ENCODE results near the gene TTC24. TPM values are rescaled to one million over a fixed set of nuclear protein-coding genes. Genes with fewer than 3 reads are reported as not detected.
"Not testable (repeated sequence)": the region's sequence is repeated elsewhere in the genome, so short reads cannot be mapped to it uniquely, and the experiment has no call there.

Gene TTC24
- total RNA-seq, 2 experiments from 2014 or later = 12.6 to 16.9 TPM

DNA sequence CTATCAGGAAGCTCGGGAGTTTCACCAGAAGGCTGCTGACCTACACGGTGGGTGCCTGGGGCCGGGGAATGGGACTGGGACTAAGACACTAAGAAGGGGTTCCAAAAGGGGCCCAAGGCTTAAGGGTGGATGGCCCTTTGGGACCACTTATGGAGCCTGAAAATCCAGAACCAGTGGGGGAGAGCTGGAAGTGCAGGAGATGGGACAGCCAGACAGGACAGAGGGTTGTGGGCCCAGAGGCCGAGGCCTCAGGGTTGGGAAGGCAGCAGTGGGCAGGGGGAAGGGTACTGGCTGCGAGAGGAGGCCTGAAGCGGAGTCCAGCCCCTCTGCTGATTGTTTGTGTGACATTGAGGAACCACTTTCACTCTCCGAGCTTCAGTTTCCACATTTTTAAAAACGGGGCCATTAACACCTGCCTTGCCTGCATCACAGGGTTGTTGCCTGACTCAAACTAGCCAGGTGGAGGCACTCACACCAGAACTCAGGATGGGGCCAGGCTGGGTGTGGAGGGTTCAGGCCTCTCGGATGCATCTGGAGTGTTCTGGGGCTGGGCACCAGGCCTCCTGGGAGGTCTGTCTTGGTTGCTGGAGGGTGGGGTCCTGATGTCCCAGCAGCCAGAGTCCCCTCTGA, 3.0 kb downstream of the TTC24 start:
- Mint-ChIP-seq H3K9me3 (ENCODE audit: low read depth) (no peaks in the 10 kb centered on the region), H3K4me1 (peaks cover 22% of the 10 kb centered on the region), H3K27me3 (no peaks in the 10 kb centered on the region), H3K36me3 (no peaks in the 10 kb centered on the region), H3K4me3 (peak overlapping the region; percentile 82), H3K27ac (peak overlapping the region; percentile 94)
- ATAC-seq (peak; percentile 66), DNase-seq (peak; percentile 66)
- CTCF ChIA-PET = interaction anchor here (1.0 to 3.5 kb wide), 23 partner anchors 9 to 197 kb away, joined by 3 to 38 read pairs (median 6); partner anchors contain the start of genes GPATCH4, IQGAP3, MEF2D and NAXE

DNA sequence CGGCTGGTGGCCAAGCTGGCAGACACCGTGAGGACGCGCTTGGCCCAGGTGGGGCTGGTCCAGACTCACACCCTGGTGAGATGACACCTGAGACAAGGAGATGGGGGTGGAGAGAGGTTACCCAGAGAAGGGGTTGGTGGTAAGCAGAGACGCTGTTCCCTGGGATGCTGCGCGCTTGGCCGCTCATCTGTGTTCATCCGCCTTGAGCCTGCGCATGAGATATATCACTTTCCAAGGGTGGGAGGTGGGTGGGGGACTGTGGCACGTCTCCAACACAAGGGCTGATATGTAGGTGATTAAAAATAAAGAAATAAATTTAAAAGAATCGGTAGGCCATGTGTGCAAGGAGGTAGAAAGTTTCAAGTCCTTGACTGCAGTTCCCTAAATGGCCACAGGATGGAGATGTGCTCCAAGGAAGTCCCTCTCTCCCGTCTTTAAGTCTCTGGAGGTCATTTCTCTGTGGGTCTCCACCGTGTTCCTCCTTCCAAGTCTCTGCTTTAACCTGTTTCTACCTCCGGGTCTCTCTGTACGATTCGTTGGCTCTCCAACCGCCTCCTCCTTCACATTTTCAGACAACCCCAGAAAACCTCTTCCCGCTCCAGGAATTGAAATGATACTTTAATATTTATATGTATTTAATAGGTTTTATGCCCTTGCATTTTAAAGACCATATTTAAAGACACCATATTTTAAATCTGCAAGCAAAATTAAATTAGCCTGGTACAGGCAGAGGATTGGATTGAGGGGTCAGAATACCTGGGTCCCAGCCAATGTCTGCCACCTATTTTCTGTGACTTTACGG, 4.5 kb downstream of the TTC24 start:
- H3K27ac Mint-ChIP-seq = no peak overlapping the region
- CTCF ChIA-PET = interaction anchor here (1.0 to 3.6 kb wide), 7 partner anchors 9 to 103 kb away, joined by 3 to 30 read pairs (median 9); partner anchors contain the start of gene GPATCH4
- peak; percentile 35 for ATAC-seq

DNA sequence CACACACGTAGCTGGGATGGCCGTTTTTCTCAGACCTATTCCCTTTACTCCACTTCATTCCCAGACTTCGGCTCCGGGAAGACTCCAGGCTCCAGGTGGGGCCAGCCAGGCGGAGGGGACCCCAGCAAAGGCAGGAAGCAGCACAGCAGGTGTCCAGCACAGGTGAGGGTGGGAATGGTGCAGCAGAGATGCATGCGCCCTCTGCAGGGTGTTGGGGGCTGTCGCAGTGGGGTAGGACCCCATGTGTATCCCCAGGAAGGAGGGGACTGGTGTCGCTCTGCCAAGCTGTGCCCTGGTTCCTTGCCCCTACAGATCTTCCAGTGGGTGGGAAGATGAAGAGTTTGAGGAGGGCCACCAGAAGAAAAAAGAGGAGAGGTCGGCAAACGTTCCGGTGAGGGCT, 5.3 kb downstream of the TTC24 start:
- ATAC-seq (no peak), DNase-seq (no peak)
- peaks cover 22% of the 10 kb centered on the region for H3K4me1 Mint-ChIP-seq
- no peaks in the 10 kb centered on the region for H3K36me3 Mint-ChIP-seq
- H3K27me3 Mint-ChIP-seq = no peaks in the 10 kb centered on the region
- CTCF ChIA-PET = interaction anchor here (0.9 to 3.6 kb wide), 7 partner anchors 9 to 104 kb away, joined by 3 to 23 read pairs (median 3); partner anchors contain the start of gene GPATCH4
- no peak overlapping the region for H3K27ac Mint-ChIP-seq
- no peaks in the 10 kb centered on the region for H3K9me3 Mint-ChIP-seq (ENCODE audit: low read depth)
- no peak overlapping the region for H3K4me3 Mint-ChIP-seq

More for the DNA sequence above, 4.5 kb downstream of the TTC24 start:
- Mint-ChIP-seq H3K36me3 (no peaks in the 10 kb centered on the region), H3K4me3 (peak overlapping the region; percentile 82), H3K9me3 (ENCODE audit: low read depth) (no peaks in the 10 kb centered on the region), H3K4me1 (peaks cover 22% of the 10 kb centered on the region), H3K27me3 (no peaks in the 10 kb centered on the region)
- DNase-seq = peak; percentile 86

DNA sequence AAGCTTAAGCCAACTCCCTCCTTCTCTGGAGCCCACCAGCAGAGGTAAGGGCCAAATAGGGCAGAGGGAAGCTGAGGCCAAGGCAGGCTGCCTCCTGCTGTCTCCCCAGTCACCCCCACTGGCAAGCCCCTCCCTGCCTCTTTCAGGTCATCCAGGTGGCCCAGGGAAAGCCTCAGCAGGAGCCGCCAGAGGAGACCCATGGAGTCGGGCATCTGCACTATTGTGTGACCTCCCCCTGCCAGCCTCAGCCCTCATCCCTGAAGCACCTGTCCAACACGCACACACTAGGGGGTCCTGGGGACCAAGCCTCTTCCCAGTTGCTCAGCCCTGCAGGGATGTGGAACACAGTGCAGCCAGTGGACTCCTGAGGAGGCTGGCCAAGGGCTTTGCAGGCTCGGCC, 6.8 kb downstream of the TTC24 start:
- no peaks in the 10 kb centered on the region for H3K27me3 Mint-ChIP-seq
- no peak for ATAC-seq
- H3K27ac Mint-ChIP-seq = no peak overlapping the region
- no peaks in the 10 kb centered on the region for H3K36me3 Mint-ChIP-seq
- no peaks in the 10 kb centered on the region for H3K9me3 Mint-ChIP-seq (ENCODE audit: low read depth)
- peaks cover 27% of the 10 kb centered on the region for H3K4me1 Mint-ChIP-seq
- no peak for DNase-seq
- H3K4me3 Mint-ChIP-seq = no peak overlapping the region
- CTCF ChIA-PET = interaction anchor here (0.9 to 3.6 kb wide), 8 partner anchors 15 to 132 kb away, joined by 3 to 23 read pairs (median 4); partner anchors contain the start of genes GPATCH4 and HAPLN2

DNA sequence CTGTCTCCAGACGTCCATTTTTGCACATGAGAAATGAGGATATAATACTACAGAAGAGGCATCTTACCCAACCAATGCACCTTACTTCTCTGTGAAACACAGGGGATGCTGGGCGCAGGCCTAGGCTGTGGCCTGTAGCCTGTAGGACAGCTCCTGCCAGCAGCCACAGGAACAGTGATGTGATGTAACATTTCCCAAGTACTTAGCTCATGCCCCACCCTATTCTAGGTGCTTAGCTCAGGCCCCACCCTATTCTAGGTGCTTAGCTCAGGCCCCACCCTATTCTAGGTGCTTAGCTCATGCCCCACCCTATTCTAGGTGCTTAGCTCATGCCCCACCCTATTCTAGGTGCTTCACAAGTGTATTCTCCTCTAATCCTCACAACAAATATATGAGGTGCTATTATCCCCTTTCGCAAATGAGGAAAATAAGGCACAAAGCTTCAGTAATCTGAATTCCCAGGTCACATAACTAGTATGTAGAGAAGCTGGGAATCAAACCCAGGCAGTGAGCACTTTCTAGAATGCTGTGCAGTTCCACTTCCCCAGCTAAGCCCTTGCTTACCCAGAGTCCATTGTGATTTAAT, 7.5 kb downstream of the TTC24 start:
- Mint-ChIP-seq H3K4me3 (no peak overlapping the region), H3K27ac (no peak overlapping the region), H3K36me3 (no peaks in the 10 kb centered on the region), H3K9me3 (ENCODE audit: low read depth) (no peaks in the 10 kb centered on the region), H3K4me1 (peaks cover 26% of the 10 kb centered on the region), H3K27me3 (no peaks in the 10 kb centered on the region)
- CTCF ChIA-PET = interaction anchor here (0.9 to 3.6 kb wide), 5 partner anchors 14 to 106 kb away, joined by 3 to 23 read pairs (median 13); partner anchors contain the start of gene GPATCH4
- no peak for DNase-seq
- ATAC-seq = no peak

DNA sequence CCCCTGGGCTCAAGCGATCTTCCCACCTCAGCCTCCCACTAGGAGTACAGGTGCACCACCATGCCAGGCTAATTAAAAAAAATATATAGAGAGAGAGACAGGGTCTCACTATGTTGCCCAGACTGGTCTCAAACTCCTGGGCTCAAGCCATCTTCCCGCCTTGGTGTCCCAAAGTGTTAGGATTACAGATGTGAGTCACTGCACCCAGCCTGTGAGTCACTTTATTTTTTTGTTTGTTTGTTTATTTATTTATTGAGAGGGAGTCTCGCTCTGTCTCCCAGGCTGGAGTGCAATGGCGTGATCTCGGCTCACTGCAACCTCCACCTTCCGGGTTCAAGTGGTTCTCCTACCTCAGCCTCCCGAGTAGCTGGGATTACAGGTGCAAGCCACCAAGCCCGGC, 8.4 kb downstream of the TTC24 start:
- not testable (repeated sequence) for H3K9me3 Mint-ChIP-seq (ENCODE audit: low read depth); H3K36me3 Mint-ChIP-seq; H3K27me3 Mint-ChIP-seq; DNase-seq; H3K4me3 Mint-ChIP-seq; ATAC-seq; H3K27ac Mint-ChIP-seq
- peaks cover 26% of the 10 kb centered on the region for H3K4me1 Mint-ChIP-seq
- CTCF ChIA-PET = interaction anchor here (0.7 to 3.1 kb wide), 3 partner anchors 12 to 202 kb away, joined by 3 to 15 read pairs (median 5); no protein-coding TSS in a partner anchor

DNA sequence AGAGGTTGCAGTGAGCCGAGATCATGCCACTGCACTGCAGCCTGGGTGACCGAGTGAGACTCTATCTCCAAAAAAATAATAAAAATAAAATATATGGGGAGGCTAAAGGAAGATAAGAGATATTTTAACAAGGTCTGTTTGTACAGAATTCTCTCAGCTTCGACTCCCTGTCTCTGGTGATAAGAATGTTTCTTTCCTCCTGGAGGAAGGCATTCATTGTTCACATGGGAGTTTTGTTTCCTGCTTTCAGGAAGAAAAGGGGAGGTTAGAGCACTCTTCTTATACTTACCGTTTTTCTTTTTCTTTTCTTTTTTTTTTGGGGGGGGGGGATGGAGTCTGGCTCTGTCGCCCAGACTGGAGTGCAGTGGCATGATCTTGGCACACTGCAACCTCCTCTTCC, 10.0 kb downstream of the TTC24 start:
- H3K27me3 Mint-ChIP-seq = no peaks in the 10 kb centered on the region
- ATAC-seq = no peak
- no peak overlapping the region for H3K4me3 Mint-ChIP-seq
- H3K27ac Mint-ChIP-seq = no peak overlapping the region
- CTCF ChIA-PET = interaction anchor here (0.7 to 3.1 kb wide), 6 partner anchors 13 to 132 kb away, joined by 3 to 17 read pairs (median 4); no protein-coding TSS in a partner anchor
- no peaks in the 10 kb centered on the region for H3K9me3 Mint-ChIP-seq (ENCODE audit: low read depth)
- H3K36me3 Mint-ChIP-seq = peaks cover 5% of the 10 kb centered on the region
- H3K4me1 Mint-ChIP-seq = peaks cover 21% of the 10 kb centered on the region
- DNase-seq = no peak

DNA sequence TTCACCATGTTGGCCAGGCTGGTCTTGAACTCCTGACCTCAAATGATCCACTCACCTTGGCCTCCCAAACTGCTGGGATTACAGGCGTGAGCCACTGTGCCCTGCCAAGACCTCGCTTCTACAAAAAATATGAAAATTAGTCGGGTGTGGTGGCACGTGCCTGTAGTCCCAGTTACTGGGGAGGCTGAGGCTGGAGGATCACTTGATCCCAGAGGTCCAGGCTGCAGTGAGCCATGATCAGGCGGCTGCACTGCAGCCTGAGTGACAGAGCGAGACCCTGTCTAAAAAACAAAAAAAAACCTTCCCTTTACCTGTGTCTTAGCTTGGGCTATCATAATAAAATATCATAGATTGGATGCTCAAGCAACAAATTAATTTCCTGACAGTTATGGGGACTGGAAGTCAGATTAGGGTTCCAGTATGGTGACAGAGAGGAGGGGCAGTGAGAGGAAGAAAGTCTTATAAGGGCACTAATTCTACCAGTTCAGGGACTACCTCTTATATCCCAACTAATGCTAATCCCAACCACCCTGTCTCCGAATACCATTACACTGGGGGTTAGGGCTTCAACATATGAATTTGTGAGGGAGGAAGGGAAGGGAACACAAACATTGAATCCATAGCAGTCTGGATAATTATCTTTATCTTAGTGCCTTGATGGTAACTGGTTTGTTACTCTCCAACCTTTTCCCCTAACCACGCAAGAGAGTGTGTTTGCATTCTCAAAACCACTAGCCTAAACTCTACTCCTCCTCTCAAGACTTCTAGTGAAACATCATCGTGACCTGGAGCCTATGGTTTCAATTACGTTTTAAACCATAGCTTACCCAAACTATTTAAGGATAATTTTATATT, 11.0 kb downstream of the TTC24 start:
- ATAC-seq (no peak), DNase-seq (no peak)
- peak overlapping the region; percentile 83 for H3K4me3 Mint-ChIP-seq
- H3K4me1 Mint-ChIP-seq = peaks cover 28% of the 10 kb centered on the region
- CTCF ChIA-PET = interaction anchor here (0.8 to 4.2 kb wide), 17 partner anchors 9 to 204 kb away, joined by 3 to 24 read pairs (median 5); partner anchors contain the start of genes CRABP2, GPATCH4 and MEF2D
- no peaks in the 10 kb centered on the region for H3K9me3 Mint-ChIP-seq (ENCODE audit: low read depth)
- H3K36me3 Mint-ChIP-seq = peaks cover 12% of the 10 kb centered on the region
- peak overlapping the region; percentile 32 for H3K27ac Mint-ChIP-seq
- H3K27me3 Mint-ChIP-seq = no peaks in the 10 kb centered on the region

DNA sequence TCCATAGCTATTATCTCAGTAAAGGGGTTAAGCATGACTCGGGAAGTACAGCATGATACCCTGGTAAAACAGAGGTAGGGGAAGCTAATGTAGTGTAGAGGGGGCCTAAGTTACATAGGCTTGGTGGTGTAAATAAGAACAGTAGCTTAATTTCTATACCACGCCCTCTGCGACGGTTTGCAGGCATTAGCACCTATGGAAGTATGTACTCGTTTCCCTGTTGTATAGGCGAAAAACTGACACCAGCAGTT, 11.6 kb downstream of the TTC24 start:
- DNase-seq (no peak), ATAC-seq (no peak)
- CTCF ChIA-PET = interaction anchor here (0.8 to 4.2 kb wide), 18 partner anchors 9 to 205 kb away, joined by 3 to 24 read pairs (median 4); partner anchors contain the start of genes CRABP2, GPATCH4 and MEF2D
- H3K4me1 Mint-ChIP-seq = peaks cover 28% of the 10 kb centered on the region
- H3K27me3 Mint-ChIP-seq = no peaks in the 10 kb centered on the region
- peak overlapping the region; percentile 83 for H3K4me3 Mint-ChIP-seq
- peaks cover 12% of the 10 kb centered on the region for H3K36me3 Mint-ChIP-seq
- H3K27ac Mint-ChIP-seq = peak overlapping the region; percentile 88
- H3K9me3 Mint-ChIP-seq (ENCODE audit: low read depth) = no peaks in the 10 kb centered on the region

DNA sequence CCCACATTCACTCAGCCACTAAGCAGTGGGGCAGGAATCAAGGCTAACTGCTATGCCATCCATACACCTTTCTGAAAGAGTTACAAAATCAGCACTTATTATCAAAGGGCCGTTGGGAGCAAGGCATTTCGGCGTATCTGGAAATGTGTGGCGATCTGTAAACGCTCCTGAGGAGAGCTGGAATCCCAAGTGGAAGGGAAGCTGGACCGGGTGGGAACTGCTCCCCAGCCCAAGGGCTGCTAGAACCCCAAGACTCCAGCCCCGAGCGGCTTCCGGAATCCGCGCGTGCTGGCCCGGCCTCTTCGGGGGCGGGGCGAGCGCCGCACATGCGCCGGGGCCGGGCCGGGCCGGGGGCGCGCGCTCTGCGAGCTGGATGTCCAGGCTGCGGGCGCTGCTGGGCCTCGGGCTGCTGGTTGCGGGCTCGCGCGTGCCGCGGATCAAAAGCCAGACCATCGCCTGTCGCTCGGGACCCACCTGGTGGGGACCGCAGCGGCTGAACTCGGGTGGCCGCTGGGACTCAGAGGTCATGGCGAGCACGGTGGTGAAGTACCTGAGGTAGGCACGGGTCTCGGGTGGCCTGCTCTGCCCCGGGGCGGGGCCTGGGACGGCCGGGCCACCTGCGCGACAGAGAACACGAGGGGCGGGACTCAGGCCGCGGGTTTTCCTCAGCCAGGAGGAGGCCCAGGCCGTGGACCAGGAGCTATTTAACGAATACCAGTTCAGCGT, 12.1 kb downstream of the TTC24 start, which contains the start of gene NAXE:
TSS of gene NAXE (plus strand) at position 345 of the 726 bp plus-strand sequence. CDS start at position 374, 29 bp downstream.
- DNase-seq (peak; percentile 77), ATAC-seq (peak; percentile 98)
- CTCF ChIA-PET = interaction anchor here (0.8 to 4.2 kb wide), 21 partner anchors 9 to 206 kb away, joined by 3 to 24 read pairs (median 4); partner anchors contain the start of genes CRABP2, GPATCH4 and MEF2D
- Mint-ChIP-seq H3K36me3 (peaks cover 12% of the 10 kb centered on the region), H3K4me1 (peaks cover 28% of the 10 kb centered on the region), H3K4me3 (peak within 1 kb of the TSS; percentile 83), H3K27me3 (no peaks in the 10 kb centered on the region), H3K27ac (peak within 1 kb of the TSS; percentile 88), H3K9me3 (ENCODE audit: low read depth) (no peaks in the 10 kb centered on the region)

DNA sequence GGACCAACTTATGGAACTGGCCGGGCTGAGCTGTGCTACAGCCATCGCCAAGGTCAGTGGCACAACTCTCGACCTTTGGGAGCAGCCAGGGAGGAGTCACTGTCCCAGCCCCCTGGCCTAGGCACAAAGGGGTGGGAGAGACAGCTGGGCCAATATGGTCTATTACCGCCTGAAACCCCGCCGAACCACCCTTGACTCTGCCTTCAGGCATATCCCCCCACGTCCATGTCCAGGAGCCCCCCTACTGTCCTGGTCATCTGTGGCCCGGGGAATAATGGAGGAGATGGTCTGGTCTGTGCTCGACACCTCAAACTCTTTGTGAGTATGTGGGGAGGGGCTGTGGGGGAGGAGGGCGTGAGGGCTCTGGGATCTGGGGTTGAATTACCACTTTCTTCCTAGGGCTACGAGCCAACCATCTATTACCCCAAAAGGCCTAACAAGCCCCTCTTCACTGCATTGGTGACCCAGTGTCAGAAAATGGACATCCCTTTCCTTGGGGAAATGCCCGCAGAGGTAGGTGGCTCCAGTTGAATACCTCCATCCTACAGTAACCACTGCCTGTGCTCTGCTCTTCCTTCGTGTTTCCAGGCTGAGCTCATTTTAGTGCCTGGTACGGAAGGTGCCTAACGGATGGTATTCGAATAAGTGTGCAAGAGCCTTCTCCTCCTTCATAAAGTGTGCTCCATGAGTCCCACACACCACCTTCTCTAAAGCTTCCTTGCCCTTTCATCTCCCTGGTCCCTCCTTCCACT, 12.8 kb downstream of the TTC24 start:
- CTCF ChIA-PET = interaction anchor here (0.6 to 4.2 kb wide), 15 partner anchors 8 to 207 kb away, joined by 3 to 24 read pairs (median 5); partner anchors contain the start of genes GPATCH4 and MEF2D
- Mint-ChIP-seq H3K4me1 (peaks cover 28% of the 10 kb centered on the region), H3K27me3 (no peaks in the 10 kb centered on the region), H3K27ac (peak overlapping the region; percentile 79), H3K9me3 (ENCODE audit: low read depth) (no peaks in the 10 kb centered on the region), H3K36me3 (peaks cover 18% of the 10 kb centered on the region), H3K4me3 (peak overlapping the region; percentile 83)
- ATAC-seq = no peak
- DNase-seq = no peak
